ENCODE measurements around the gene HOXC9.

GRCh38 chr12:54045401-54045800, 45.4 kb downstream of the HOXC9 start:
- TF ChIP-seq RBM34 (IDR thresholded peaks at IDR 0.05; ENCODE audit: borderline replicate concordance, insufficient read depth, low read length) (no peak), STAT6 (CRISPR knock-in tag; IDR thresholded peaks at IDR 0.05) (no peak), CTCF (IDR thresholded peaks at IDR 0.05 in 2 of 3, conservative IDR thresholded peaks at IDR 0.05 in 1 of 3; ENCODE audit: insufficient read depth in 2 of 3, low read depth in 1 of 3, low read length in 3 of 3) (no peak), CEBPB (tag; IDR thresholded peaks at IDR 0.05) (no peak), XRCC5 (IDR thresholded peaks at IDR 0.05; ENCODE audit: low read depth, low read length) (no peak), NKRF (IDR thresholded peaks at IDR 0.05; ENCODE audit: borderline replicate concordance) (no peak), DMBX1 (CRISPR knock-in tag; IDR thresholded peaks at IDR 0.05; ENCODE audit: borderline replicate concordance) (no peak), POLR2A (conservative IDR thresholded peaks at IDR 0.05) (no peak), ELF1 (tag; IDR thresholded peaks at IDR 0.05) (no peak), EHMT2 (IDR thresholded peaks at IDR 0.05) (no peak), NBN (IDR thresholded peaks at IDR 0.05; ENCODE audit: low read depth) (no peak), HIVEP1 (CRISPR knock-in tag; IDR thresholded peaks at IDR 0.05) (no peak), CREB5 (CRISPR knock-in tag; IDR thresholded peaks at IDR 0.05) (no peak), TEAD4 (IDR thresholded peaks at IDR 0.05; ENCODE audit: low read length) (no peak), TEAD4 (CRISPR knock-in tag; IDR thresholded peaks at IDR 0.05; ENCODE audit: borderline replicate concordance) (no peak)
